HL-60/S4 (cell line): ENCODE data around the gene PROSER2.

Source experiments
- in situ Hi-C: fragments of 300-500 bp; cut with MboI; formaldehyde crosslinking; loops from 2 replicates; pipeline ENCODE4 v1.14.3; 2022; ENCODE audit warnings: low sequenced_read_pairs

PROSER2 gene

GRCh38 chr10:11823122-11823988, at the start of gene PROSER2:
Gene PROSER2, plus strand, starts transcription at chr10:11823356. Its CDS starts 28,722 bp downstream, at chr10:11852078.
- in situ Hi-C loops = no loop called here

GRCh38 chr10:11773761-11774441, 49.3 kb upstream of the PROSER2 start:
- in situ Hi-C loops = no loop called here

- in situ Hi-C loops = no loop called here
Measured at GRCh38 chr10:11775412-11775811, 47.7 kb upstream of the PROSER2 start.

GRCh38 chr10:11776080-11776479, 47.1 kb upstream of the PROSER2 start:
- in situ Hi-C loops = no loop called here

GRCh38 chr10:11781114-11781513, 42.0 kb upstream of the PROSER2 start:
- in situ Hi-C loops = loop anchor here (10.0 kb wide), 1 partner anchor 204 kb away; no protein-coding TSS in a partner anchor

- in situ Hi-C loops = loop anchor here (10.0 kb wide), 1 partner anchor 202 kb away; no protein-coding TSS in a partner anchor
Measured at GRCh38 chr10:11782793-11783557, 40.2 kb upstream of the PROSER2 start.

GRCh38 chr10:11783558-11783865, 39.6 kb upstream of the PROSER2 start:
- in situ Hi-C loops = loop anchor here (10.0 kb wide), 1 partner anchor 201 kb away; no protein-coding TSS in a partner anchor

GRCh38 chr10:11787374-11787773, 35.8 kb upstream of the PROSER2 start:
- in situ Hi-C loops = loop anchor here (10.0 kb wide), 1 partner anchor 197 kb away; no protein-coding TSS in a partner anchor

GRCh38 chr10:11787846-11788245, 35.3 kb upstream of the PROSER2 start:
- in situ Hi-C loops = loop anchor here (10.0 kb wide), 1 partner anchor 197 kb away; no protein-coding TSS in a partner anchor

- in situ Hi-C loops = loop anchor here (10.0 kb wide), 1 partner anchor 195 kb away; no protein-coding TSS in a partner anchor
Measured at GRCh38 chr10:11789306-11789705, 33.9 kb upstream of the PROSER2 start.

GRCh38 chr10:11789956-11790355, 33.2 kb upstream of the PROSER2 start:
- in situ Hi-C loops = loop anchor here (10.0 kb wide), 1 partner anchor 195 kb away; no protein-coding TSS in a partner anchor

GRCh38 chr10:11793762-11794479, 29.2 kb upstream of the PROSER2 start:
- in situ Hi-C loops = no loop called here

GRCh38 chr10:11794566-11794965, 28.6 kb upstream of the PROSER2 start:
- in situ Hi-C loops = no loop called here

- in situ Hi-C loops = no loop called here
Measured at GRCh38 chr10:11795101-11795920, 27.8 kb upstream of the PROSER2 start.

- in situ Hi-C loops = no loop called here
Measured at GRCh38 chr10:11796474-11796873, 26.7 kb upstream of the PROSER2 start.

- in situ Hi-C loops = no loop called here
Measured at GRCh38 chr10:11797281-11797680, 25.9 kb upstream of the PROSER2 start.

GRCh38 chr10:11797847-11798633, 25.1 kb upstream of the PROSER2 start:
- in situ Hi-C loops = no loop called here

- in situ Hi-C loops = no loop called here
Measured at GRCh38 chr10:11798845-11799735, 24.1 kb upstream of the PROSER2 start.
